ENCODE results near the gene SCO1. TPM values are rescaled to one million over a fixed set of nuclear protein-coding genes. Genes with fewer than 3 reads are reported as not detected.
A peak's percentile ranks its signal among the peaks of the same experiment; 100 is the strongest.

Gene SCO1
- total and polyA plus RNA-seq, 2 donors = 11.4 to 23.1 TPM

DNA sequence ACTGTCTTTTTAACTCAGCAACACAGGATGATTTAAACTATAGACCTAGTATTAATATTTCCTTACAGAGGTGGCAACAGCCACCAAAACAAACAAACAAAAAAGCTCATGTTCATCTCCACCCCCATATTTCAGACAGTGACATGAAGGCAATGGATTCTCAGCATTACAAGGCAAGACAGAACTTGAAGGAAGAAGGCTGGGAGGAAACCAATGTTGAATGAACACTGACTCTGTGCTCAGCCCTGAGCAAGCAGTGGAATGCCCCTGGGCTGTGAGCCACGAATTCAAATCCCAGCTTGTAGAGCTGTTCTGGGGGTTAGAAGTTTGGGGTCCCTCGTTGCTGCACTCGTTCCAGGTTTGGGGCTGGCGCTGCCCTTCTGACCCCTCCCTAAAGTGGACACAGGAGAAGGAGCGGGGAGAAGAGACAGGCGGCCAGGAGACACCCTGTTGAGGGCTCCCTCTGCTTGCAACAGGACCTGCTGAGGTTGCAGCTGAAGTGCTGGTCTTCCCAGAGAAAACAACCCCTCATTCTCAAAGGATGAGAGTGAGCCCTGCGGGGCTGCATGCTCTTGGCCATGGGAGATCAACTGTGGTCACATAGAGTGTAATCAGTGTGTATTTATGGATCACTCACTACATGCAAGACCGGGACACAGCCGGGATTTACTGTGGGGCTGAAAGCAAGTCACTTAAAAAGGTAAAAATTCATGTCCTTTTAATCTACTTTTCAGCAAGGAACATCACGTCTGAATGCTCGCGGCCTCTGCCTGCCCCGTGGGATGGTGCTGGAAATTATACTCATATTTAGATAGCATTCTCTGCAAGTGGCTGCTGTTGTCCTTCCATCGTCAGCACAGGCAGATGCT is 74.5 kb downstream of the SCO1 start:
- Histone ChIP-seq H3K4me3 (ENCODE audit: low read length in 2 of 2) (no peak overlapping the region), H3K36me3 (ENCODE audit: control insufficient read depth in 2 of 2, insufficient read depth in 2 of 2, low read length in 1 of 2) (no peaks in the 10 kb centered on the region), H3K9me3 (ENCODE audit: control insufficient read depth in 2 of 2, insufficient read depth in 1 of 2, low read length in 1 of 2) (no peaks in the 10 kb centered on the region), H3K27ac (ENCODE audit: low read depth in 1 of 2, low read length in 1 of 2) (peak overlapping the region; percentile 1 to 30), H3K4me1 (ENCODE audit: control insufficient read depth in 2 of 2, insufficient read depth in 2 of 2, low read length in 2 of 2) (peaks cover 0 to 3% of the 10 kb centered on the region in 2 donors), H3K27me3 (ENCODE audit: control insufficient read depth in 2 of 2, insufficient read depth in 1 of 2, low read length in 1 of 2) (no peaks in the 10 kb centered on the region)
- DNase-seq (ENCODE audit: low read depth in 6 of 9, low spot score in 9 of 9) = peak in 1 of 9 donors; percentile 21
- WGBS = 93% methylated on average over 14 of the region's 14 CpGs

Other genes with a start within 250 kb of the SCO1 start
- 0.05 TPM for gene MYH4, start 228.0 kb downstream of the SCO1 start, total RNA-seq
- gene MYH4, start 228.0 kb downstream of the SCO1 start, polyA plus RNA-seq = 0.09 TPM
- under 0.01 TPM for gene MYH1, start 179.0 kb downstream of the SCO1 start, total RNA-seq
- gene MYH1, start 179.0 kb downstream of the SCO1 start, polyA plus RNA-seq = 0.23 TPM
- gene MYH2, start 147.9 kb downstream of the SCO1 start, total RNA-seq = 0.09 TPM
- gene MYH2, start 147.9 kb downstream of the SCO1 start, polyA plus RNA-seq = 0.18 TPM
- gene MYH3, start 40.2 kb downstream of the SCO1 start, total RNA-seq = 13.5 TPM
- gene MYH3, start 40.2 kb downstream of the SCO1 start, polyA plus RNA-seq = 18.0 TPM
- 26.0 TPM for gene ADPRM, start 61 bp upstream of the SCO1 start, total RNA-seq
- gene ADPRM, start 61 bp upstream of the SCO1 start, polyA plus RNA-seq = 26.2 TPM
- 0.85 TPM for gene TMEM220, start 32.5 kb upstream of the SCO1 start, total RNA-seq
- 2.6 TPM for gene TMEM220, start 32.5 kb upstream of the SCO1 start, polyA plus RNA-seq
- not detected for gene TMEM238L, start 106.6 kb upstream of the SCO1 start, total RNA-seq
- gene TMEM238L, start 106.6 kb upstream of the SCO1 start, polyA plus RNA-seq = 0.07 TPM
- gene PIRT, start 140.6 kb upstream of the SCO1 start, total RNA-seq = 0.09 TPM
- gene PIRT, start 140.6 kb upstream of the SCO1 start, polyA plus RNA-seq = 0.05 TPM

Data from thymus (tissue), 11 donors.